ENCODE measurements around the gene RPGRIP1L.

The RPGRIP1L gene

GRCh38 chr16:53703590-53704444, at the start of gene RPGRIP1L, which contains the start of gene FTO:
Gene RPGRIP1L, minus strand, starts transcription at chr16:53703859. Its CDS starts 3,136 bp downstream, at chr16:53700723.
Gene FTO, plus strand, starts transcription at chr16:53704156.
- DNase-seq (ENCODE audit: extremely low read depth, low read depth) = peak; percentile 97
- TF ChIP-seq CTCF (IDR thresholded peaks at IDR 0.05; ENCODE audit: low read depth, low read length) = peak; percentile 2

DNA sequence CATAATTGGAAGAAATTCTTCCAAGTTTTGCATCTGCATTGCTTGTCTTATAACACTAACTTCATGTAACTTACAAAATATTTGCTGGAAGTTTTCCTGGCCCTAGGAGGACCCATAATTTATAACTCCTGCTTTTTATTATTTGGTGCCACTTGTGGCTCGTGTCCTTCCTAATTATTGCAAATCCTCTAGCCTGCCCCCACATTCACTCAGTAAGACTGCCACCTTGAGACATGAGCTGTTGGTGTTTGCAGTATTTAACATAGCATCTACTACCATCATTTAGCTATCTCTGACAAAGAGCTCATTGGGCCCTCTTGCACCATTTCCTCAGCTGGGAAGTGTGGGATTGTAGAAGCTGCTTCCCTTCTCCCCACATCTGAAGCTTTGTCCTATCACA, 49.8 kb upstream of the RPGRIP1L start:
- DNase-seq (ENCODE audit: extremely low read depth, low read depth) = no peak

DNA sequence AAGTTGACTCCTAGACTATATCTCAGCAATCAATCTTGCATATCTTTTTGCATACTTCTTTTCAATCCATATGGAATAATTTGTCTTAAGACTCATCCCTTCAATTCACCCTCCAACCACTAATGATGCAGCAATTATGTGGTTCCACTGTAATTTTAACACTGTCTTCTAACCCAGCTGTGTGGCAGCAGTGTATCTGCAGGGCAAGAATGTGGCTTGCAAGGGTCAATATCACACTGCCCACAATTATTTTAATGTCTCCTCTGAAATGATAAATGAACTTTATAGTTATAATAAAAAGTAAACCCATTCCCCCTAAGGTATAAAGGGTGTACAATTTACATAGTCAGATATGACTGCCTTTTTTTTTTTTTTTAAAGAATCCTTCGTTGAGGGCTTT, 48.9 kb upstream of the RPGRIP1L start:
- no peak for DNase-seq (ENCODE audit: extremely low read depth, low read depth)
- TF ChIP-seq CTCF (IDR thresholded peaks at IDR 0.05; ENCODE audit: low read depth, low read length) = no peak

More for the DNA sequence above, 49.8 kb upstream of the RPGRIP1L start:
- TF ChIP-seq CTCF (IDR thresholded peaks at IDR 0.05; ENCODE audit: low read depth, low read length) = no peak; the same call in 1 of the 2 replicates

GRCh38 chr16:53745753-53746266, 42.2 kb upstream of the RPGRIP1L start:
- DNase-seq (ENCODE audit: extremely low read depth, low read depth) = no peak
- peak; percentile 7 for TF ChIP-seq CTCF (IDR thresholded peaks at IDR 0.05; ENCODE audit: low read depth, low read length)

DNA sequence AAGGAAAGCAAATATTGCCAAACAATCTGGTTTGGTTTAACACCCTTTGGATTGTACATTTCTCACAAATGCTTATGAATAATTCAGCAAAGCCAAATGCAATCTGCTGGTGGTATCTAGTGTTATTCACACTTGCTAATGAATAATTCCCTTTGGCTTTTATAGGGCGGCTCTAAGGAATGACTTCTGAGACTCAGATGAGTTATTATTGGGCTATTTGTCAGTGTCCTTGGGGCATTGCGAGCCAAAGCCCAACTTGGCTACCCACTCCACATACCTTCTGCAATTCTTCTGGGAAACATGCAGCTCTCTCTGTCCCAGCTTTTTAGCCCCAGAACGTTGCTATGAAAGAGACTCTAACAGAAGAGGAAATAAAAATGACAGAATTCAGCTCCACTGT, 41.4 kb upstream of the RPGRIP1L start:
- TF ChIP-seq CTCF (IDR thresholded peaks at IDR 0.05; ENCODE audit: low read depth, low read length) = no peak
- no peak for DNase-seq (ENCODE audit: extremely low read depth, low read depth)

DNA sequence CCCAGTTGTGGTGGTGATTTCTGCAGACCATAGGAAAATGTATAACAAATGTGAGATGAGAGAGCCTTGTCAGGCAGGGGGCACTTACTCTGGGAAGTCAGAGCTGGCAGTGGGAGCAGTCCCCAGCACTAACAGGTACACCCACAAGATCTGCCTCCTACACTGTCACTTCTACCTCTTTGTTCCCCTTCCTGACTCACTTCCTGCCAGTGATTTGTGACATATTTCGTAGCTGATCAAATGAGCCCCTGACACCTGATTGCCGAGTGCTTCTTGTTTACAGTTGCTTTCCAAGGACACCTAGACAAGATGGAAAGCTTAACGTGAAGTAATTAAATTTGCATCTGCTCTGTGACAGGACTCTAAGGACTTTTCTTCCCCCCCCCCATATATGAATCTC, 40.8 kb upstream of the RPGRIP1L start:
- DNase-seq (ENCODE audit: extremely low read depth, low read depth) = no peak
- TF ChIP-seq CTCF (IDR thresholded peaks at IDR 0.05; ENCODE audit: low read depth, low read length) = no peak

DNA sequence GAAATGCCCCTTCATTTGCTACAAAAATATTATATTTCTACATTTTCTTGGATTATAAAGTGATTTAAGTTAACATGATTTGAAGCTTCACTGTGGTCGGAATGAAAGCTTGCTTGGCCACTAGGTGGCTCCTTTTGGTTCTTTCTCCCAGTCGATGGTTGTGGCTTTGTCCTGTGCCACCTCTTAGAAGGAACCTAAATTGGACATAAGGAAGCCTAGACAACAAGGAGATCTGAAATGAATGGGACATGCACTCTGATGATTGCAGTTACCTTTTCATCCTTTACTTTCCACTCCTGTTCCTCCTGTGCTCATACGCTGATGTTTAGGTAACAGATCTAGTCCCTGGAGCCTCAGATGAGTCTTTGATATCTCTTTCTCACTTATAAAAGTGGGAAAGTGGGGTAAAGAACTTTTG, 39.5 kb upstream of the RPGRIP1L start:
- DNase-seq (ENCODE audit: extremely low read depth, low read depth) = no peak
- peak; percentile 43 for TF ChIP-seq CTCF (IDR thresholded peaks at IDR 0.05; ENCODE audit: low read depth, low read length)
